WTC11 (cell line): ENCODE results near the gene PDE1C. TPM values are rescaled to one million over a fixed set of nuclear protein-coding genes. Genes with fewer than 3 reads are reported as not detected.

Source experiments
- ATAC-seq: fragments of 200-7000 bp; cut with Tn5 transposase; 2 replicates; pipeline ENCODE4 v1.10.0; 2021; ENCODE audit warnings: mild to moderate bottlenecking, moderate library complexity
- CTCF ChIA-PET: fragments of 300-600 bp; sonication (Branson Sonifier 250); formaldehyde crosslinking; loops from one replicate; lab custom pipeline; 2021; ENCODE audit warnings: antibody characterized with exemption; lab: Charles Lee
- POLR2A ChIA-PET: fragments of 350-600 bp; sonication (Branson Sonifier 250); formaldehyde crosslinking; loops from one replicate; lab custom pipeline; 2021; ENCODE audit warnings: antibody characterized with exemption; lab: Charles Lee
- DNase-seq: peaks from one replicate; pipeline ENCODE4 v3.0.0; 2021; ENCODE audit warnings: low spot score
- H3K27ac Mint-ChIP-seq: 2 replicates; pipeline ENCODE4 v1.8.0; 2021; ENCODE audit warnings: mixed read lengths
- H3K27me3 Mint-ChIP-seq: 2 replicates; pipeline ENCODE4 v1.8.0; 2021; ENCODE audit warnings: low read depth, mild to moderate bottlenecking, moderate library complexity, mixed read lengths
- H3K36me3 Mint-ChIP-seq: 2 replicates; pipeline ENCODE4 v1.8.0; 2021; ENCODE audit warnings: mixed read lengths
- H3K4me1 Mint-ChIP-seq: 2 replicates; pipeline ENCODE4 v1.8.0; 2022; ENCODE audit warnings: mixed read lengths
- H3K4me3 Mint-ChIP-seq: 2 replicates; pipeline ENCODE4 v1.8.0; 2021; ENCODE audit warnings: mild to moderate bottlenecking, moderate library complexity, mixed read lengths
- H3K9me3 Mint-ChIP-seq: 2 replicates; pipeline ENCODE4 v1.8.0; 2021; ENCODE audit warnings: mixed read lengths
- ARID4B ChIP-seq: sonication (generic); formaldehyde crosslinking; IDR thresholded peaks from 2 replicates; pipeline ENCODE4 v1.8.0; 2023; ENCODE audit warnings: missing genetic modification reagents, mild to moderate bottlenecking, borderline replicate concordance
- ATF6 ChIP-seq: sonication (generic); formaldehyde crosslinking; IDR thresholded peaks from 2 replicates; pipeline ENCODE4 v1.8.1; 2023; ENCODE audit warnings: mild to moderate bottlenecking, missing genetic modification reagents
- ELF4 ChIP-seq: sonication (generic); formaldehyde crosslinking; IDR thresholded peaks from 2 replicates; pipeline ENCODE4 v1.8.1; 2022; ENCODE audit warnings: low read depth, mild to moderate bottlenecking, moderate library complexity, missing genetic modification reagents
- GABPB1 ChIP-seq: sonication (generic); formaldehyde crosslinking; IDR thresholded peaks from 2 replicates; pipeline ENCODE4 v1.8.1; 2023; ENCODE audit warnings: mild to moderate bottlenecking, missing genetic modification reagents
- IRF2 ChIP-seq: sonication (generic); formaldehyde crosslinking; IDR thresholded peaks from 2 replicates; pipeline ENCODE4 v1.8.0; 2022; ENCODE audit warnings: low read depth, missing genetic modification reagents, borderline replicate concordance
- JAZF1 ChIP-seq: fragments of 250-450 bp; sonication (Bioruptor Pico); IDR thresholded peaks from 2 replicates; pipeline ENCODE4 v1.9.0; 2021; ENCODE audit warnings: moderate library complexity, mild to moderate bottlenecking, inconsistent platforms
- KAT7 ChIP-seq: sonication (generic); formaldehyde crosslinking; IDR thresholded peaks from 2 replicates; pipeline ENCODE4 v1.8.1; 2023; ENCODE audit warnings: missing genetic modification reagents, mild to moderate bottlenecking, borderline replicate concordance
- NFATC4 ChIP-seq: fragments of 250-450 bp; sonication (Bioruptor Pico); IDR thresholded peaks from 2 replicates; pipeline ENCODE4 v1.9.0; 2021; ENCODE audit warnings: mild to moderate bottlenecking
- OVOL2 ChIP-seq: fragments of 250-450 bp; sonication (Bioruptor Pico); IDR thresholded peaks from 2 replicates; pipeline ENCODE4 v1.9.0; 2021; ENCODE audit warnings: mild to moderate bottlenecking, borderline replicate concordance
- SMAD4 ChIP-seq: sonication (generic); formaldehyde crosslinking; IDR thresholded peaks from 2 replicates; pipeline ENCODE4 v1.8.0; 2022; ENCODE audit warnings: mild to moderate bottlenecking, missing genetic modification reagents
- USF1 ChIP-seq: sonication (generic); formaldehyde crosslinking; IDR thresholded peaks from 2 replicates; pipeline ENCODE4 v1.8.0; 2022; ENCODE audit warnings: mild to moderate bottlenecking, missing genetic modification reagents
- ZNF263 ChIP-seq: sonication (generic); formaldehyde crosslinking; IDR thresholded peaks from 2 replicates; pipeline ENCODE4 v1.8.1; 2022; ENCODE audit warnings: low read depth, mild to moderate bottlenecking, moderate library complexity, missing genetic modification reagents
- ZNF281 ChIP-seq: sonication (generic); formaldehyde crosslinking; IDR thresholded peaks from 2 replicates; pipeline ENCODE4 v1.8.0; 2023; ENCODE audit warnings: mild to moderate bottlenecking, missing genetic modification reagents
- ZNF512 ChIP-seq: sonication (generic); formaldehyde crosslinking; IDR thresholded peaks from 2 replicates; pipeline ENCODE4 v1.8.1; 2022; ENCODE audit warnings: missing genetic modification reagents, borderline replicate concordance
- ZNF532 ChIP-seq: fragments of 250-450 bp; sonication (Bioruptor Pico); IDR thresholded peaks from 2 replicates; pipeline ENCODE4 v1.9.0; 2021; ENCODE audit warnings: mild to moderate bottlenecking, borderline replicate concordance
- ZSCAN18 ChIP-seq: fragments of 250-450 bp; sonication (Bioruptor Pico); IDR thresholded peaks from 2 replicates; pipeline ENCODE4 v2.1.2; 2022; ENCODE audit warnings: mild to moderate bottlenecking, moderate library complexity
- total RNA-seq: library from RNA; stranded (reverse); gene quantifications from 3 replicates; pipeline ENCODE4 v1.2.3, GENCODE V29; 2021

Gene PDE1C
- total RNA-seq, 1 experiment from 2014 or later: 0.55 TPM

- H3K9me3 Mint-ChIP-seq: peaks cover 16% of the 10 kb centered on the region
- H3K27me3 Mint-ChIP-seq: peaks cover 40% of the 10 kb centered on the region
- peaks cover 7% of the 10 kb centered on the region for H3K4me1 Mint-ChIP-seq
- DNase-seq: no peak
- no peak overlapping the region for H3K27ac Mint-ChIP-seq
- H3K4me3 Mint-ChIP-seq: no peak overlapping the region
- POLR2A ChIA-PET: no interaction called here
- CTCF ChIA-PET: no interaction called here
- no peak for ATAC-seq
- H3K36me3 Mint-ChIP-seq: no peaks in the 10 kb centered on the region
- TF ChIP-seq JAZF1 (CRISPR knock-in tag) (no peak), ARID4B (CRISPR knock-in tag) (no peak), IRF2 (no peak), KAT7 (CRISPR knock-in tag) (no peak), ZNF512 (CRISPR knock-in tag) (no peak), OVOL2 (CRISPR knock-in tag) (no peak), NFATC4 (CRISPR knock-in tag) (no peak), ZSCAN18 (CRISPR knock-in tag) (no peak), ATF6 (CRISPR knock-in tag) (no peak), ZNF281 (CRISPR knock-in tag) (no peak), ZNF263 (CRISPR knock-in tag) (no peak), SMAD4 (CRISPR knock-in tag) (no peak), GABPB1 (CRISPR knock-in tag) (no peak), ZNF532 (CRISPR knock-in tag) (no peak), ELF4 (CRISPR knock-in tag) (no peak), USF1 (CRISPR knock-in tag) (no peak)
These were observed 17.0 kb downstream of the PDE1C start for GRCh38 chr7:32053204-32053603.
